ENCODE results near the gene SIGLEC15.
"Not testable (repeated sequence)": the region's sequence is repeated elsewhere in the genome, so short reads cannot be mapped to it uniquely, and the experiment has no call there.

Gene SIGLEC15

GRCh38 chr18:45825258-45826044, at the start of gene SIGLEC15:
Gene SIGLEC15 (plus strand): TSS chr18:45825675. CDS start chr18:45825729, 54 bp downstream.
- DNase-seq (ENCODE audit: low read depth in 2 of 2) = no peak

GRCh38 chr18:45775743-45776142, 49.7 kb upstream of the SIGLEC15 start:
- no peak for DNase-seq (ENCODE audit: low read depth in 2 of 2)

GRCh38 chr18:45777393-45777792, 48.1 kb upstream of the SIGLEC15 start:
- DNase-seq (ENCODE audit: low read depth in 2 of 2) = no peak

- DNase-seq (ENCODE audit: low read depth in 2 of 2) = no peak
These were observed 44.9 kb upstream of the SIGLEC15 start for GRCh38 chr18:45780568-45780967.

- DNase-seq (ENCODE audit: low read depth in 2 of 2) = no peak
These were observed 42.8 kb upstream of the SIGLEC15 start for GRCh38 chr18:45782662-45783061.

GRCh38 chr18:45783097-45784075, 42.1 kb upstream of the SIGLEC15 start:
- DNase-seq (ENCODE audit: low read depth in 2 of 2) = no peak

GRCh38 chr18:45785134-45785533, 40.3 kb upstream of the SIGLEC15 start:
- no peak for DNase-seq (ENCODE audit: low read depth in 2 of 2)

GRCh38 chr18:45786941-45787340, 38.5 kb upstream of the SIGLEC15 start:
- DNase-seq (ENCODE audit: low read depth in 2 of 2) = no peak

- DNase-seq (ENCODE audit: low read depth in 2 of 2) = no peak
These were observed 38.1 kb upstream of the SIGLEC15 start for GRCh38 chr18:45787346-45787745.

- DNase-seq (ENCODE audit: low read depth in 2 of 2) = no peak
These were observed 36.6 kb upstream of the SIGLEC15 start for GRCh38 chr18:45788861-45789260.

- no peak for DNase-seq (ENCODE audit: low read depth in 2 of 2)
These were observed 32.8 kb upstream of the SIGLEC15 start for GRCh38 chr18:45792506-45793263.

- DNase-seq (ENCODE audit: low read depth in 2 of 2) = no peak
These were observed 32.1 kb upstream of the SIGLEC15 start for GRCh38 chr18:45793264-45793965.

GRCh38 chr18:45801416-45802004, 24.0 kb upstream of the SIGLEC15 start:
- no peak for DNase-seq (ENCODE audit: low read depth in 2 of 2)

GRCh38 chr18:45802814-45803492, 22.5 kb upstream of the SIGLEC15 start:
- DNase-seq (ENCODE audit: low read depth in 2 of 2) = no peak

- DNase-seq (ENCODE audit: low read depth in 2 of 2) = no peak
These were observed 19.9 kb upstream of the SIGLEC15 start for GRCh38 chr18:45805551-45805950.

- DNase-seq (ENCODE audit: low read depth in 2 of 2) = no peak
These were observed 19.2 kb upstream of the SIGLEC15 start for GRCh38 chr18:45806226-45806625.

GRCh38 chr18:45807144-45807543, 18.3 kb upstream of the SIGLEC15 start:
- DNase-seq (ENCODE audit: low read depth in 2 of 2) = not testable (repeated sequence)

- DNase-seq (ENCODE audit: low read depth in 2 of 2) = not testable (repeated sequence)
These were observed 10.7 kb upstream of the SIGLEC15 start for GRCh38 chr18:45814733-45815132.

GRCh38 chr18:45817543-45817942, 7.9 kb upstream of the SIGLEC15 start:
- no peak for DNase-seq (ENCODE audit: low read depth in 2 of 2)

GRCh38 chr18:45818765-45819164, 6.7 kb upstream of the SIGLEC15 start:
- DNase-seq (ENCODE audit: low read depth in 2 of 2) = not testable (repeated sequence)
